Epithelial cell of proximal tubule (primary cell): ENCODE results near the gene B4GALT7. TPM values are rescaled to one million over a fixed set of nuclear protein-coding genes. Genes with fewer than 3 reads are reported as not detected.

Source experiments
- DNase-seq: peaks from one replicate; pipeline ENCODE4 v3.0.0-alpha.2; 2011; ENCODE audit warnings: low read depth
- H3K4me3 ChIP-seq: 2 replicates; pipeline ENCODE4 v1.5.1; 2011; ENCODE audit warnings: low read depth, mild to moderate bottlenecking, low read length
- CTCF ChIP-seq: conservative IDR thresholded peaks from 2 replicates; pipeline ENCODE4 v1.5.1; 2012; ENCODE audit warnings: low read depth, mild to moderate bottlenecking, low read length
- total RNA-seq: library from RNA; depleted of rRNA; stranded (reverse); fragments of >200 nt; gene quantifications from 2 replicates; pipeline ENCODE4 v1.2.3, GENCODE V29; 2015

Gene B4GALT7
- total RNA-seq, 1 donor from 2014 or later: 31.5 TPM

DNA sequence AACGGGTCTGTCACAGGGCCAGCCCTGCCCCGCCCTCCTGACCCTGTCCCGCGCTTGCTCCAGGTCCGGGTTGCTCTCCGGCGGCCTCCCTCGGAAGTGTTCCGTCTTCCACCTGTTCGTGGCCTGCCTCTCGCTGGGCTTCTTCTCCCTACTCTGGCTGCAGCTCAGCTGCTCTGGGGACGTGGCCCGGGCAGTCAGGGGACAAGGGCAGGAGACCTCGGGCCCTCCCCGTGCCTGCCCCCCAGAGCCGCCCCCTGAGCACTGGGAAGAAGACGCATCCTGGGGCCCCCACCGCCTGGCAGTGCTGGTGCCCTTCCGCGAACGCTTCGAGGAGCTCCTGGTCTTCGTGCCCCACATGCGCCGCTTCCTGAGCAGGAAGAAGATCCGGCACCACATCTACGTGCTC lies 4.2 kb downstream of the B4GALT7 start:
- DNase-seq: no peak
- H3K4me3 ChIP-seq: no peak overlapping the region
- no peak for TF ChIP-seq CTCF

DNA sequence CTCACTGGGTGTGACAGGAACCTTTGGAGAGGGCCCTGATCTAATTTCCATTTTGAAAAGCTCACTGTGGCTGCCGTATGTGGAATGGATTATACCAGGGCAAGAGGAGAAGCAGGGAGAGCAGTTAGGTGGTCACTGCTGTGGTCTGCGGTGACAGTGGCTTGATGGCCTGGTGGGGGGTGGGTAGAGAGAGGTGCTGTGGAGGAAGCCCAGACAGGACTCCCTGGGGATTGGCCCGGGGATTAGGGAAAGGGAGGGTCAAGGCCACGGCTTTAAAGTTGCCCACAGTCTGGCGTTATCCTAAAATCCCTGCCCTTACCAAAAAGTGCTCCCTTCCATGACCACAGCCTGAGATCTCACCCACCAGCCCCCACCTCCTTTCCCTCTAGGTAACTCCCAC lies 4.7 kb downstream of the B4GALT7 start:
- TF ChIP-seq CTCF: no peak

DNA sequence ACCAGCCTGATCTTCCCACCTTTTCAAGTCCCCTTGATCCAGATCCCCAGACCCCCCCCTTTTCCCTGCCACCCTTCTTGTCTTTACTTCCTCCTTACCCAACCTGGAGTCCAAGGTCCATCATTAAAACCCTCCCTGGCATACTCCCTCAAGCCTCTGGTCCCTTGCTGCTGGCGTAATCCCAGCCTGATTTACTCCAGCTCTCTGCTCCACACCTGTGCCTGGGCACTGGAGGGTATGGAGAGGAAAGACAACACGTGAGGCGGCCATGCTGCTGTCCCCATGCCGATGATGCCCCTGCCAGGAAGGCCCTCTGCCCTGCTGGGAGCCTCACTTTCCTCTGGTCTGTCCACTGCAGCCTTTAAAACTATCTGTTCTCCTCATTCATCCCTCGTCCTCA lies 5.1 kb downstream of the B4GALT7 start:
- no peak overlapping the region for H3K4me3 ChIP-seq
- no peak for DNase-seq
- TF ChIP-seq CTCF: no peak

More for the DNA sequence above, 4.7 kb downstream of the B4GALT7 start:
- H3K4me3 ChIP-seq: no peak overlapping the region
- DNase-seq: no peak

- no peak for TF ChIP-seq CTCF
- no peak overlapping the region for H3K4me3 ChIP-seq
- DNase-seq: no peak
Measured at GRCh38 chr5:177605667-177606066, 5.7 kb downstream of the B4GALT7 start.

DNA sequence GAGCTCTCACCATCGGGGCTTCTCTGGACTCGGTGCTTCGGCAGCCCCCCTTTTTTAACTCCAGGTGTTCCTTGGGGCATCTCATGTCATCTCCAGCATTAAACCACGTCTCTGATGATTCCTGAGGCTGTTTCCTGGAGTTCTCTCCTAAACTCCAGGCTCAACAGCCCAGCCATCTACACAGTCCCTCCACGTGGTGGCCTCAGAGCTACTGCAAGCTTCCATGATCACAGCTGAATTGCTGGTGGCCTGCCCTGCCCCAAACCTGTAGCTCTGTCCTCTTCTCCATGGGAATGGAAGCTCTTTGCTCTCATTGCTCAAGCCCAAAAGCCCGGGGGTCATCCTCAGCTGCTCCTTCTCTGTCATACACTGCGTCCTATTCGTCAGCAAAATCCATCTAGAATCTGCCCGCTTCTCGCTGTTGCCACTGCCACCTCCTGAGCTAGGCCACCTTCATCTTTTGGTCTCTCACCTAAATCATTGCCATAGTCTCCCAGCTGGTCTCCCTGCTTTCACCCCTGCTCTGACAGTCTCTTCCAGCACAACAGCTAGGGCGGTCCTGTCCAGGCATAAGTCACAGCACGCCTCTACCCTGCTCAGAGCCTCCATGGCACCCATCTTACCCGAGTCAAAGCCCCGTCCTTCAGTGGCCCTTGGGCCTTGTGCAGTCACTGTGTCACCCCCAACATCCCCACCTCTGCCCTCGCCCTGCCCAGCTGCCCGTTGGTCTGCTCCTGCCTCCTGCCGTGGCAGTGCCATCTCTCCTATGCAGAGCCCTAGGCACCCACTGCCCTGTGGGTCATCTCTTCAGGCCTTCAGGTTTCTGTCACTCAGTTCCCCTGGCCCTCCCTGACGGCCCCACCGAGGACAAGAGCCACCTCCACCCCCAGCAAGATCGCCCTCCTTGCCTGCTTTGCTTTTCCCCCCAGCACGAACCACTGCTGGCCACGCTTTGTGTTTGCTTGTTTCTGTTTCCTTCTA lies 6.4 kb downstream of the B4GALT7 start:
- no peak overlapping the region for H3K4me3 ChIP-seq

DNA sequence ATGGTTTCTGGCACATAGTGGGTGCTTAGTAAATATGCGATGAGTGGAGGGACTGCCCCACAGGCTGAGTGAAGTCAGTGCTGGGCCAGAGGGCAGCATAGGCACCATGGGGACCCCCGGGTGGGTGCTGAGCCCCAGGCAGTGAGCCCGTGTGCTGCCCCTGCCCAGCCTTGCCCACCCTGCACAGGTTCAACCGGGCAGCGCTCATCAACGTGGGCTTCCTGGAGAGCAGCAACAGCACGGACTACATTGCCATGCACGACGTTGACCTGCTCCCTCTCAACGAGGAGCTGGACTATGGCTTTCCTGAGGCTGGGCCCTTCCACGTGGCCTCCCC lies 7.2 kb downstream of the B4GALT7 start:
- DNase-seq: no peak
- H3K4me3 ChIP-seq: no peak overlapping the region
- TF ChIP-seq CTCF: no peak

More for the DNA sequence above, 6.4 kb downstream of the B4GALT7 start:
- TF ChIP-seq CTCF: no peak
- DNase-seq: no peak
